Fibroblast of pulmonary artery (primary cell): ENCODE results near the gene SMIM17.

Experiments used
- DNase-seq: peaks from one replicate; pipeline ENCODE4 v3.0.0-alpha.2; 2010; ENCODE audit warnings: low read depth
- H3K4me3 ChIP-seq: replicated peaks from 2 replicates; pipeline ENCODE4 v1.5.1; 2011; ENCODE audit warnings: low read depth, mild to moderate bottlenecking, control low read depth, low read length, moderate library complexity
- TF ChIP-seq, protein P1 (sequence below): IDR thresholded peaks from 2 replicates; pipeline ENCODE4 v1.5.1; 2011; ENCODE audit warnings: mild to moderate bottlenecking, control low read depth, low read length, inconsistent platforms; ENCODE audit errors: missing control alignments

The SMIM17 gene

DNA sequence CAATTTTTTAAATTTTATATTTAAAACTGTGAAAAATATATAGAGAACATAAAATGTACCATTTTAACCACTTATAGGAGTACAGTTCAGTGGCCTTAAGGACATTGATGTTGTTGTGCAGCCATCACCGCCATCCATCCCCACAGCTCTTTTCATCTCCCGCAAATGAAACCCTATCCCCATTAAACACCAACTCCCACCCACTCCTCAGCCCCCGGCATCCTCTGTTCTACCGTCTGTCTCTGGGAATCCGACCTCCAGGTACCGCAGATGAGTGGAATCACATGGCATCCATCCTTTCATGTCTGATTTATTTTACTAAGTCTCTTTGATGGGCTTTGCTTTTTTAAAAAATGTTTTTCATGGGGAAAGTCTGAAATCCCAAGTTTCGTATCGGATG, 23.8 kb upstream of the SMIM17 start:
- TF ChIP-seq, protein P1, sequence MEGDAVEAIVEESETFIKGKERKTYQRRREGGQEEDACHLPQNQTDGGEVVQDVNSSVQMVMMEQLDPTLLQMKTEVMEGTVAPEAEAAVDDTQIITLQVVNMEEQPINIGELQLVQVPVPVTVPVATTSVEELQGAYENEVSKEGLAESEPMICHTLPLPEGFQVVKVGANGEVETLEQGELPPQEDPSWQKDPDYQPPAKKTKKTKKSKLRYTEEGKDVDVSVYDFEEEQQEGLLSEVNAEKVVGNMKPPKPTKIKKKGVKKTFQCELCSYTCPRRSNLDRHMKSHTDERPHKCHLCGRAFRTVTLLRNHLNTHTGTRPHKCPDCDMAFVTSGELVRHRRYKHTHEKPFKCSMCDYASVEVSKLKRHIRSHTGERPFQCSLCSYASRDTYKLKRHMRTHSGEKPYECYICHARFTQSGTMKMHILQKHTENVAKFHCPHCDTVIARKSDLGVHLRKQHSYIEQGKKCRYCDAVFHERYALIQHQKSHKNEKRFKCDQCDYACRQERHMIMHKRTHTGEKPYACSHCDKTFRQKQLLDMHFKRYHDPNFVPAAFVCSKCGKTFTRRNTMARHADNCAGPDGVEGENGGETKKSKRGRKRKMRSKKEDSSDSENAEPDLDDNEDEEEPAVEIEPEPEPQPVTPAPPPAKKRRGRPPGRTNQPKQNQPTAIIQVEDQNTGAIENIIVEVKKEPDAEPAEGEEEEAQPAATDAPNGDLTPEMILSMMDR = no peak
- H3K4me3 ChIP-seq = no peak overlapping the region
- DNase-seq = no peak

DNA sequence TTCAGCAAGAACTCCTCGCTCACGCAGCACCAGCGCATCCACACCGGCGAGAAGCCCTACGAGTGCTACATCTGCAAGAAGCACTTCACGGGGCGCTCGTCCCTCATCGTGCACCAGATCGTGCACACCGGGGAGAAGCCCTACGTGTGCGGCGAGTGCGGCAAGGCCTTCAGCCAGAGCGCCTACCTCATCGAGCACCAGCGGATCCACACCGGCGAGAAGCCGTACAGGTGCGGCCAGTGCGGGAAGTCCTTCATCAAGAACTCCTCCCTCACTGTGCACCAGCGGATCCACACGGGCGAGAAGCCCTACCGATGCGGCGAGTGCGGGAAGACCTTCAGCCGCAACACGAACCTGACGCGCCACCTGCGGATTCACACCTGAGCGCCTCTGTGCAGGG, 20.6 kb upstream of the SMIM17 start:
- H3K4me3 ChIP-seq = no peak overlapping the region
- DNase-seq = no peak
- TF ChIP-seq, protein P1 = no peak

DNA sequence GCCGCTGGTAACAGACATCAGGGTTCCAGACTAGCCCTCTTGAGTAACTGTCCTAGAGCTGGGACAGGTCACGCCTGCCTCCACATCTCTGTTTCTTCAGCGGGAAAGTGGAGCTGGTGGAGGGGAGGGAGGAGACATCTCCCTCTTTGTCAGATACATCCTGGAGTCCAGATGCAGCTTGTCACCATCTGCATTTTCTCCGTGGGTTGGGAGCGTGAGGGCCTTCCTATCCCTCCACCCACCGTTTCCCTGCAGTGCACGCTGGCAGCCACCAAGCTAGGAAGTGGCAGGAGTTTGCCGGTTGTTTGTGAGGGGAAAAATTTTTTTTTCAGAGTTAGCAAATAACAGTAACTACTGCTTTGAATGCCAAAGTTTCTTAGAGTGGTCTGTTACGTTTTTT, 20.0 kb upstream of the SMIM17 start:
- no peak for DNase-seq
- TF ChIP-seq, protein P1 = no peak
- no peak overlapping the region for H3K4me3 ChIP-seq

DNA sequence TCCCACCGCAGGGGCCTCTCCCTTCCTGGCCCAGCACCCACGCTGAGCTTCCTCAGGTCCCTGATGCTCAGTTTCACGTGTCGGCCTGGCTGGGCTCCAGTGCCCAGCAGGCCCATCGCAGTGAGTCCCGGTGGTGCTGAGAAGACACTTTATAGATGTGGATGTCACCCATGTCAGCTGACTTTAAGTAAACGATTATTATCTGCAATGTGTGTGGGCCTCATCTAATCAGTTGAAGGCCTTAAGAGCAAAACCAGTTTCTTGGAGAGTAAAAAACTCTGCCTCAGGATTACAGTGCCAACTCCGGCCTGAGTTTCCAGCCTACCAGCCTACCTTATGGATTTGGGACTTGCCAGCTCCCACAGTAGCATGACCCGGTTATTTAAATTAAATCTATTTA, 17.3 kb upstream of the SMIM17 start:
- TF ChIP-seq, protein P1 = no peak
- no peak overlapping the region for H3K4me3 ChIP-seq
- DNase-seq = no peak

DNA sequence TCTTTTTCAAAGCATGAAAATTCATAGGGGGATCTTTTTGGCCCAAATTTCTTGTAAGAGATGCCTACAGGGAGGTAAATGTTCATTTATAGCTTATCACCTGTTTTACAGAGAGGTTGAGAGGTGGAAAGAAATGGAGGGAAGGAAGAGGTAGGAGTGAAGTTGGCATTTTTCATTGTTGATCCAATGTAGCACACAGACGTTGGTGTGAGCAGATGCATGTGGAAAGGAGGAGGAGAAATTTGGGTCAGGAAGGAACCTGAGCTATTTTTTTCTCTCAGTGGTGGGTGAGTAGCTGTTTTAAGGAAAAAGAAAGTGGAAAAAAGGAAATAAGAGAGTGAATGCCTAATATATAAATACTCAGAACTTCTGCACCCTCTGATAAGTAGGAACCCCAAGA, 9.9 kb upstream of the SMIM17 start:
- H3K4me3 ChIP-seq = no peak overlapping the region
- TF ChIP-seq, protein P1 = no peak
- DNase-seq = no peak

DNA sequence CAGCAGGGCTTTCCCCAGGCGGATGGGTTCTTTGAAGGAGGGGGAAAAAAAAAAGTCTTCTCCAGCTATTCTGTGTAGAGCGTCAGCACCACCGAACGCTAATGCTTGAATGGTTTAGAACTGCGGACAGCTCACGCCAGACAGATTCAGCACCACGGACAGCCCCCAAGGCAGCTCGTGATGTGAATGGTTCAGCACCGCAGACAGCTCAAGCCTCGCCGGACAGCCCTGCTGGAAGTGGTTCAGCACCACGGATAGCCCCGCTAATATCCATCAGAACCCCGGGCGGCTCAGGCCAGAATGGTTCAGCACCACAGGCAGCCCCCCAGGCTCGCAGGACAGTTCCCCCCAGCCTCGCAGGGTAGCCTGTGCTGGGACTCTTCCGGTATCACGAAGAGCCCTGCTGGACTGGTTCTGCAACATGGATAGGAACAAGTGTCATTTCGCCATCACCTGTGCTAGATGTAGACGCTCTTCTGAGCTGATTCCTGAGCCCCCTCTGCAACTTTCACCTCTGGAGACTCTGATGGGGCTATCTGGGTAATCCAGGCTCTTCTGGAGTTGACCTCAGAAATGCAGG, 4.9 kb upstream of the SMIM17 start:
- peak; percentile 80 for DNase-seq
- TF ChIP-seq, protein P1 = no peak
- no peak overlapping the region for H3K4me3 ChIP-seq

- TF ChIP-seq, protein P1 = no peak
- peak; percentile 22 for DNase-seq
- H3K4me3 ChIP-seq = no peak overlapping the region
These were observed 3.7 kb upstream of the SMIM17 start for GRCh38 chr19:56639217-56639616.
